ENCODE data around the gene FOXO6.

DNA sequence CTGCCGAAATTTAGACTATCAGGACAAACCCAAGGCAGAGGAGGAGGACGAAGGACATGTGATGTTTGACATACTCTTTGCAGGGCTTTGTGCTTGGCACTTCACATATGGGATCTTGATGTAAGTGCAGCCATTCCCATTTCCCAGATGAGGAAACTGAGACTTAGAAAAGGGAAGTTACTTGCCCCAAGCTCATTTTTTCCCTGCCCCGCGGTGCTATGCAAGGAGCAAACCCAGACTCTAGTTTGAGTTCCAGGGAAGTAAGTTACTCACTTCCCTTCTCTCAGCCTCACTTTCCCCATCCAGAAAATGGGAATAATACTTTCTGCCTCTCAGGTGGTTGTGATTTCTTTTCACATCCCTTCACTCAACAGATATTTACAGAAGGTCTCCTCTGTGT is 4.5 kb upstream of the FOXO6 start:
- no peak for TF ChIP-seq POLR2A (IDR thresholded peaks at IDR 0.05; ENCODE audit: low read depth, low read length)
- TF ChIP-seq PAX5 (IDR thresholded peaks at IDR 0.05; ENCODE audit: insufficient read depth, low read length, severe bottlenecking), result no peak
- no peak for TF ChIP-seq POLR2AphosphoS5 (IDR thresholded peaks at IDR 0.05; ENCODE audit: low read depth, low read length)
- no peak for TF ChIP-seq SPI1 (IDR thresholded peaks at IDR 0.05; ENCODE audit: low read depth, low read length)
- no peak for TF ChIP-seq POU2F2 (IDR thresholded peaks at IDR 0.05; ENCODE audit: low read depth, low read length)
- TF ChIP-seq TAF1 (IDR thresholded peaks at IDR 0.05; ENCODE audit: low read depth, low read length), result no peak

All from GM12891 (cell line).